Measurements from ENCODE around the gene FOXF2.

Gene FOXF2

DNA sequence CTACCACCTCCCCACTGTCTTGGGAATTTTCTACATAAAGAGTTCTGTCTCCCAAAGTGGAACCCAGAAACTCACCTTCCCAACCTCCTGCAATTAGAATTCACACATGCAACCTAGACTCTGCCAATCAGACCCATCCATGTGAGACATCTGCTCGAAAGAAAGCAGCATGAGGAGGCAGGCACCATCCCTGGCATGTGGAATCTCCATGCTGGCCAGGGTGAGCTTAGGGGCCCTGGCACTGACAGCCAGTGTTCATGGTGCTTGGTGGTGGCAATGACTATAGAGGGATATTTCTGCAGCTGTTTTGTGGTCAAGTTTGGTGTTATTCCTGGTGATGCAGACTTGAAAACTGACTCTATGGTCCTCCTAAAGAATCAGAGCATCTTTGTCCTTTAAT, 17.4 kb upstream of the FOXF2 start:
- DNase-seq (ENCODE audit: extremely low read depth, low read depth) = no peak
- TF ChIP-seq, protein P1, sequence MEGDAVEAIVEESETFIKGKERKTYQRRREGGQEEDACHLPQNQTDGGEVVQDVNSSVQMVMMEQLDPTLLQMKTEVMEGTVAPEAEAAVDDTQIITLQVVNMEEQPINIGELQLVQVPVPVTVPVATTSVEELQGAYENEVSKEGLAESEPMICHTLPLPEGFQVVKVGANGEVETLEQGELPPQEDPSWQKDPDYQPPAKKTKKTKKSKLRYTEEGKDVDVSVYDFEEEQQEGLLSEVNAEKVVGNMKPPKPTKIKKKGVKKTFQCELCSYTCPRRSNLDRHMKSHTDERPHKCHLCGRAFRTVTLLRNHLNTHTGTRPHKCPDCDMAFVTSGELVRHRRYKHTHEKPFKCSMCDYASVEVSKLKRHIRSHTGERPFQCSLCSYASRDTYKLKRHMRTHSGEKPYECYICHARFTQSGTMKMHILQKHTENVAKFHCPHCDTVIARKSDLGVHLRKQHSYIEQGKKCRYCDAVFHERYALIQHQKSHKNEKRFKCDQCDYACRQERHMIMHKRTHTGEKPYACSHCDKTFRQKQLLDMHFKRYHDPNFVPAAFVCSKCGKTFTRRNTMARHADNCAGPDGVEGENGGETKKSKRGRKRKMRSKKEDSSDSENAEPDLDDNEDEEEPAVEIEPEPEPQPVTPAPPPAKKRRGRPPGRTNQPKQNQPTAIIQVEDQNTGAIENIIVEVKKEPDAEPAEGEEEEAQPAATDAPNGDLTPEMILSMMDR (IDR thresholded peaks at IDR 0.05; ENCODE audit: low read depth, low read length) = no peak

DNA sequence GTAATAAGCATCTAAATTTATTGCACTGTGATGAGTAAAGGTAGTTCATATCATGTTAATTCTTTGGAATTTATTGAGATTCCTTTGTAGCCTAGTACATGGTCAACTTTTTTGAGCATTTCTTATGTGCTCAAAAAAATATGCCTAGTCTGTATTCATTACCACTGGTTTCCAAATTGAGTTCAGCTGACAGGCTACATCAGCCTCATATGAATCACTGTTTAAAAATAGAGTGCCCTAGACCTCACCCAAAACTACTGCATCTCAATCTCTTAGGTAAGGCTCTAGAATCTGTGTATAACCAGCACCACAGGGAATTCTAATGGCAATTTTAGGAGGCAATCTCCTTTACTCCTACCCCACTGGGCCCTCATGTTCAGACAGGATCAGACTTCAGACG, 16.7 kb upstream of the FOXF2 start:
- DNase-seq (ENCODE audit: extremely low read depth, low read depth) = no peak

GRCh38 chr6:1376653-1377052, 12.7 kb upstream of the FOXF2 start:
- DNase-seq (ENCODE audit: extremely low read depth, low read depth) = no peak
- TF ChIP-seq, protein P1 (IDR thresholded peaks at IDR 0.05; ENCODE audit: low read depth, low read length) = no peak

More for the DNA sequence above, 16.7 kb upstream of the FOXF2 start:
- TF ChIP-seq, protein P1 (IDR thresholded peaks at IDR 0.05; ENCODE audit: low read depth, low read length) = no peak

DNA sequence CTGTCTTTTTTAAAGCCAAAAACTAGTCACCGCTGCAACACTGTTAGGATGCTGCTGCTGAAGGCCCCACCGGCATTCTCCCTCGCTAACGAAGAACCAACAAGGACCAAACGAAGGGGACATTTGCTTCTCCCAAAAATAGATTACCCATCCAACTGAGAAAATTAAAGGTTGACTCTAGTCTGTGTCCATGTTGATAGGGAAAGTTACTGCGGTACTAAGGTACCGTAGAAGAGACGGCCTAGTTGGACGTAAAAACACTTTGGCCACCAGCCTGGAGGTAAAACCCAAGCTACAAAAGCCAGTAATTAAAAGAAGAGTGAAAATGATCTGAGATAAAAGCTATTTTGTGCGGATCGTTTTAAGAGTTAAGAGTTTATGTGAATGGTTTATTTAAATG, 11.8 kb upstream of the FOXF2 start:
- DNase-seq (ENCODE audit: extremely low read depth, low read depth) = no peak
- TF ChIP-seq, protein P1 (IDR thresholded peaks at IDR 0.05; ENCODE audit: low read depth, low read length) = no peak

DNA sequence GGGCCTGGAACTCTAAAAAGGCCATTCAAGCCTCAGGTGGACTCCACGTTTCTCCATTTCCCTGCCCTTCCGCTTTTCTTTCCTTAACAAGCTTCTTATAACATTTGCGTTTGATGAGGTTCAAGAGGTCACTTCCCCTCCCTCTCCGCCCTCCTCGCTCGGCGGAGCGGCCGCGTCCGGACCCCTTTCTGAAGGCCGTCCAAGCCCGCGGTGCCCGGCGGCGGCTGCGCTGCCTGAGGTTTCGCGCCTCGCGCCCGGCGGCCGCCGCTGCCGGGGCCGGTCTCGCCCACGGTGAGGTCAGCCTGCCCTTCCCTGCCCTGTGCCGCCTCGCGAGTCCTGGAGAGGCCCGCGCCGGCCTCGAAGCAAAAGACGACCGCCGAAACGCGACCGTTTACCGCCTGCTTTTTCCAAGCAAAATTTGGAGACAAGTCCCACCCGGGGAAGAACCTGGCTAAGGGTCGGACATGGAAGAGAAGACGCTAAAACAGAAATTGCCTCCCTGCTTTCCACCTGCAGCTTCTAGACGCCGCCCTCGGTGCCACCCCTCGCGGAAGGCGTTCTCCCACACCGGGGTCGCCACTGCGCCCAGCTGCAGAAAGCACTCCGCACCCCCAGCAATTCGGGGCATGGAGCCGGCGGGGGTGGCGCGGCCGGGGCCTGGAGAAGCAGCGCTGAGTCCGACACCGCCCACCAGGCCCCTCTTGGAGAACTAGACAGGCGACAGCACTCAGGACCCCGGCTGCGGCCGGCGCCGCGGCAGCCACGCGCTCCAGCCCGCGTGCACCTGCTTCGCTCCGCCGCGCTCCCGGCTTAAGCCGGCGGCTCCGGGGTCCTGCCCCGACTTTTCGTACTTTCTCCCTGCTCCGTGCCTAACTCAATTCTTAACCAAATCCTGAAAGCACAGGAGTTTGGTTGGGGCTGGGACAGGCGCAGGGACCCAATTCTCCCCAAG, 11.0 kb upstream of the FOXF2 start:
- DNase-seq (ENCODE audit: extremely low read depth, low read depth) = no peak
- TF ChIP-seq, protein P1 (IDR thresholded peaks at IDR 0.05; ENCODE audit: low read depth, low read length) = no peak

GRCh38 chr6:1379017-1379787, 10.2 kb upstream of the FOXF2 start:
- TF ChIP-seq, protein P1 (IDR thresholded peaks at IDR 0.05; ENCODE audit: low read depth, low read length) = no peak; the same call in 1 of the 2 replicates
- DNase-seq (ENCODE audit: extremely low read depth, low read depth) = no peak

DNA sequence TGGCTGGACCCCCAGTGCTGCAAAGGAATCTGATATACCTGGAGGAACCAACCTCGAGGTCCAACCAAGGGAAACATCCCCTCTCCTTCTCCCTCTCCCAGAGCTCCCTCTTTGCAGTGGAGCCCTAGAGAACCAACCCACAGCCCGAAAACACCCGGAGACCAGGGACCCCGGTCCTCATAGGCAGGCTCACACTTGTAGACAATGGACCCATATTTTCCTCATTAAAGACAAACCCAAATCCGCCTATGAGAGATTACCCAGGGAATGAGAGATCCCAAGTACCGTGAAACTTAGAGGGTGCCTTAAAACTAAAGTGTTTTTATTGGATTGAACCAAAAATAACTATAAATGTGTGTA, 9.6 kb upstream of the FOXF2 start:
- TF ChIP-seq, protein P1 (IDR thresholded peaks at IDR 0.05; ENCODE audit: low read depth, low read length) = no peak
- no peak for DNase-seq (ENCODE audit: extremely low read depth, low read depth)

Measured in AG09319 (cell line).